ENCODE measurements around the gene KCNK3.

- no peak for TF ChIP-seq POLR2AphosphoS5 (IDR thresholded peaks at IDR 0.05)
- no peak for TF ChIP-seq POLR2A (IDR thresholded peaks at IDR 0.05; ENCODE audit: low read depth)
Observed at GRCh38 chr2:26670171-26670570, 22.4 kb upstream of the KCNK3 start.
